ENCODE results near the gene C17orf100. TPM values are rescaled to one million over a fixed set of nuclear protein-coding genes. Genes with fewer than 3 reads are reported as not detected.

Gene C17orf100
- polyA plus RNA-seq, 1 experiment: 2.4 TPM

GRCh38 chr17:6699997-6700947 is 48.7 kb downstream of the C17orf100 start:
- Histone ChIP-seq H3K27me3 (ENCODE audit: control insufficient read depth, insufficient read depth, low read length) (peaks cover 5% of the 10 kb centered on the region; the same call in 1 of the 2 replicates), H3K36me3 (ENCODE audit: control insufficient read depth, insufficient read depth, low read length) (no peaks in the 10 kb centered on the region), H3K4me3 (ENCODE audit: low read depth, low read length) (no peak overlapping the region)
- no peak for DNase-seq (ENCODE audit: low read depth)
- ChIA-PET CTCF (interaction anchor here (2.2 kb wide), 1 partner anchor 34 kb away, joined by 8 read pairs; no protein-coding TSS in a partner anchor), POLR2A (no interaction called here)
- TF ChIP-seq, protein P1, sequence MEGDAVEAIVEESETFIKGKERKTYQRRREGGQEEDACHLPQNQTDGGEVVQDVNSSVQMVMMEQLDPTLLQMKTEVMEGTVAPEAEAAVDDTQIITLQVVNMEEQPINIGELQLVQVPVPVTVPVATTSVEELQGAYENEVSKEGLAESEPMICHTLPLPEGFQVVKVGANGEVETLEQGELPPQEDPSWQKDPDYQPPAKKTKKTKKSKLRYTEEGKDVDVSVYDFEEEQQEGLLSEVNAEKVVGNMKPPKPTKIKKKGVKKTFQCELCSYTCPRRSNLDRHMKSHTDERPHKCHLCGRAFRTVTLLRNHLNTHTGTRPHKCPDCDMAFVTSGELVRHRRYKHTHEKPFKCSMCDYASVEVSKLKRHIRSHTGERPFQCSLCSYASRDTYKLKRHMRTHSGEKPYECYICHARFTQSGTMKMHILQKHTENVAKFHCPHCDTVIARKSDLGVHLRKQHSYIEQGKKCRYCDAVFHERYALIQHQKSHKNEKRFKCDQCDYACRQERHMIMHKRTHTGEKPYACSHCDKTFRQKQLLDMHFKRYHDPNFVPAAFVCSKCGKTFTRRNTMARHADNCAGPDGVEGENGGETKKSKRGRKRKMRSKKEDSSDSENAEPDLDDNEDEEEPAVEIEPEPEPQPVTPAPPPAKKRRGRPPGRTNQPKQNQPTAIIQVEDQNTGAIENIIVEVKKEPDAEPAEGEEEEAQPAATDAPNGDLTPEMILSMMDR (IDR thresholded peaks at IDR 0.05; ENCODE audit: insufficient read depth, low read depth, low read length): no peak

GRCh38 chr17:6700948-6701307 is 49.4 kb downstream of the C17orf100 start:
- Histone ChIP-seq H3K4me3 (ENCODE audit: low read depth, low read length) (no peak overlapping the region), H3K36me3 (ENCODE audit: control insufficient read depth, insufficient read depth, low read length) (no peaks in the 10 kb centered on the region), H3K27me3 (ENCODE audit: control insufficient read depth, insufficient read depth, low read length) (peaks cover 4% of the 10 kb centered on the region; the same call in 1 of the 2 replicates)
- CTCF ChIA-PET: interaction anchor here (2.2 kb wide), 1 partner anchor 35 kb away, joined by 8 read pairs; no protein-coding TSS in a partner anchor
- POLR2A ChIA-PET: no interaction called here
- no peak for DNase-seq (ENCODE audit: low read depth)
- TF ChIP-seq, protein P1 (IDR thresholded peaks at IDR 0.05; ENCODE audit: insufficient read depth, low read depth, low read length): no peak

GRCh38 chr17:6701719-6702118 is 50.2 kb downstream of the C17orf100 start:
- ChIA-PET POLR2A (no interaction called here), CTCF (interaction anchor here (2.2 kb wide), 1 partner anchor 36 kb away, joined by 8 read pairs; no protein-coding TSS in a partner anchor)
- no peak for DNase-seq (ENCODE audit: low read depth)
- no peaks in the 10 kb centered on the region for H3K36me3 ChIP-seq (ENCODE audit: control insufficient read depth, insufficient read depth, low read length)
- H3K4me3 ChIP-seq (ENCODE audit: low read depth, low read length): no peak overlapping the region
- H3K27me3 ChIP-seq (ENCODE audit: control insufficient read depth, insufficient read depth, low read length): peaks cover 2% of the 10 kb centered on the region; the same call in 1 of the 2 replicates
- TF ChIP-seq, protein P1 (IDR thresholded peaks at IDR 0.05; ENCODE audit: insufficient read depth, low read depth, low read length): peak; percentile 34; the same call in 1 of the 2 replicates

DNA sequence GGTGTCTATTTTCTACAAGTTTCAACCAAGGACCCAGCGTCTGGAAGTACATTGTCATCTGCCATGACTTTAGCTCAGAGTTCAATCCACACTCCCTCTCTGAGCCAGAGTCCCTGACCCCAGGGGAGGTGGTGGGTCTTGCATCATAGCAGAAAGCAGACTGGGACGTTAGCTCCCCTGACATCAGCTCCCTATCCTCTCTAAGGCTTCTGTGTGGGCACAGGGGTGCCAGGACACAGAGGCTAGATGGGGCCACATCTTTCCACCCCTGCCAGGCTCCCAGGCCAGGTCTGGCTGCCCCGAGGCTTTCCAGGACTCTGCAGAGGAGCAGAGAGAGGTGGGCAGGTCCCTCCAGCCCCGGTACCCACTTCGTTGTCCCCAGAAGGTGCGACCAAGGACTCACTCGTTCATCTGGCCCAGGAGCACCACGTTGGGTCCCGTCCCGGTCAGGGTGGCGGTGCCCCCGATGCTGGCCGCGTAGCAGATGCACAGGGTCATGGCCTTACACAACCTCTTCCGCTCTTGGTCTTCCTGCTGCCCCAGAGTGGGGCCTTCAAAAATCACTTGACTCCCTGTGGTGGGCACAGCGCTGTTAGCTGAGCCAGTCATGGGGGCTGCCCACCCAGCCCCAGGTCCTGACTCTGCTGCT is 51.1 kb downstream of the C17orf100 start:
- H3K36me3 ChIP-seq (ENCODE audit: control insufficient read depth, insufficient read depth, low read length): no peaks in the 10 kb centered on the region
- no peak for DNase-seq (ENCODE audit: low read depth)
- TF ChIP-seq, protein P1 (IDR thresholded peaks at IDR 0.05; ENCODE audit: insufficient read depth, low read depth, low read length): no peak
- CTCF ChIA-PET: interaction anchor here (0.9 to 1.0 kb wide), 2 partner anchors 11 to 17 kb away, joined by 3 read pairs; no protein-coding TSS in a partner anchor
- peaks cover 2% of the 10 kb centered on the region; the same call in 1 of the 2 replicates for H3K27me3 ChIP-seq (ENCODE audit: control insufficient read depth, insufficient read depth, low read length)
- H3K4me3 ChIP-seq (ENCODE audit: low read depth, low read length): no peak overlapping the region
- POLR2A ChIA-PET: no interaction called here

Small RNAs within 50 kb of the gene (small RNA-seq; reads per million reads assigned to genes)
- gene MIR4520-1 (ENCODE audit: insufficient read length, low read depth, low replicate concordance): not detected

Other genes with a start within 250 kb of the C17orf100 start
- not detected in 2 replicates for gene AIPL1, start 216.6 kb upstream of the C17orf100 start, polyA plus RNA-seq (2011; rRNA removed)
- 27.0 and 54.5 TPM in 2 replicates for gene PIMREG, start 207.3 kb upstream of the C17orf100 start, polyA plus RNA-seq (2011; rRNA removed)
- gene PITPNM3, start 95.2 kb upstream of the C17orf100 start, polyA plus RNA-seq (2011; rRNA removed): 0.39 and 0.64 TPM in 2 replicates
- 5.4 and 7.9 TPM in 2 replicates for gene KIAA0753, start 11.1 kb upstream of the C17orf100 start, polyA plus RNA-seq (2011; rRNA removed)
- 213 TPM in 2 replicates for gene TXNDC17, start 10.7 kb upstream of the C17orf100 start, polyA plus RNA-seq (2011; rRNA removed)
- gene MED31, start 157 bp upstream of the C17orf100 start, polyA plus RNA-seq (2011; rRNA removed): 6.9 and 21.4 TPM in 2 replicates
- gene SLC13A5, start 61.6 kb downstream of the C17orf100 start, polyA plus RNA-seq (2011; rRNA removed): not detected in 2 replicates
- 10.4 and 12.0 TPM in 2 replicates for gene XAF1, start 104.3 kb downstream of the C17orf100 start, polyA plus RNA-seq (2011; rRNA removed)
- 0.04 and 0.07 TPM in 2 replicates for gene FBXO39, start 124.5 kb downstream of the C17orf100 start, polyA plus RNA-seq (2011; rRNA removed)
- gene TEKT1, start 180.0 kb downstream of the C17orf100 start, polyA plus RNA-seq (2011; rRNA removed): not detected in 2 replicates